B cell (primary cell): ENCODE data around the gene KDELR1. TPM values are rescaled to one million over a fixed set of nuclear protein-coding genes. Genes with fewer than 3 reads are reported as not detected.

Source experiments
- ATAC-seq: fragments of 200-7000 bp; cut with Tn5 transposase; one replicate; pipeline ENCODE4 v1.10.0; 2021; ENCODE audit warnings: low read depth, mild to moderate bottlenecking, moderate number of reproducible peaks, moderate library complexity
- CTCF ChIA-PET: fragments of 350-600 bp; sonication (Branson Sonifier 250); formaldehyde crosslinking; loops from one replicate; lab custom pipeline; 2021; ENCODE audit warnings: antibody characterized with exemption, inconsistent platforms; lab: Charles Lee
- POLR2A ChIA-PET: fragments of 350-600 bp; sonication (Branson Sonifier 250); formaldehyde crosslinking; loops from one replicate; lab custom pipeline; 2021; ENCODE audit warnings: antibody characterized with exemption; lab: Charles Lee
- DNase-seq: peaks from one replicate; pipeline ENCODE4 v3.0.0; 2013
- H2AFZ ChIP-seq: 2 replicates; pipeline ENCODE4 v1.6.1; 2012; ENCODE audit warnings: mild to moderate bottlenecking, low read depth, low read length; ENCODE audit not compliant: insufficient read depth, poor library complexity, severe bottlenecking
- H3K27ac ChIP-seq, 2 donors: 1 replicate in 1 of 2; 2 replicates in 1 of 2; pipeline ENCODE4 v1.5.1; 2012 to 2013; ENCODE audit warnings: low read length in 2 of 2, mild to moderate bottlenecking in 2 of 2, moderate library complexity in 1 of 2
- H3K27me3 ChIP-seq, 4 experiments: fragments of 200-600 bp in 1 of 4; sonication (generic) in 1 of 4; replicated peaks in 1 of 4; 1 replicate in 2 of 4; 2 replicates in 2 of 4; pipeline versions ENCODE4 v1.6.1 to v1.7.0; 2013 to 2016; ENCODE audit warnings: low read length in 3 of 4, mild to moderate bottlenecking in 2 of 4, mixed read lengths in 1 of 4, moderate library complexity in 1 of 4; ENCODE audit not compliant: insufficient read depth in 4 of 4, control insufficient read depth in 3 of 4; ENCODE audit errors: control extremely low read depth in 1 of 4
- H3K36me3 ChIP-seq, 2 experiments: replicated peaks in 1 of 2; 1 replicate in 1 of 2; 2 replicates in 1 of 2; pipeline versions ENCODE4 v1.6.1 to v1.7.1; 2013; ENCODE audit warnings: low read length in 1 of 2; ENCODE audit not compliant: insufficient read depth in 2 of 2, control insufficient read depth in 1 of 2; ENCODE audit errors: control extremely low read depth in 1 of 2, extremely low read depth in 1 of 2
- H3K4me1 ChIP-seq, 2 donors: fragments of 200-600 bp in 1 of 2; sonication (generic) in 1 of 2; 1 replicate in 1 of 2; 2 replicates in 1 of 2; pipeline versions ENCODE4 v1.5.1 to v1.6.1; 2013 to 2017; ENCODE audit warnings: low read length in 2 of 2; ENCODE audit not compliant: control insufficient read depth in 2 of 2, insufficient read depth in 2 of 2
- H3K4me2 ChIP-seq: replicated peaks from 2 replicates; pipeline ENCODE3; 2012; ENCODE audit warnings: mild to moderate bottlenecking, low read depth, low read length; ENCODE audit not compliant: poor library complexity, severe bottlenecking
- H3K4me3 ChIP-seq, 5 experiments: fragments of 200-600 bp in 1 of 5; sonication (generic) in 1 of 5; 1 replicate in 3 of 5; 2 replicates in 2 of 5; pipeline versions ENCODE4 v1.5.1 to v1.7.0; 2011 to 2016; ENCODE audit warnings: low read length in 4 of 5, mild to moderate bottlenecking in 4 of 5, low read depth in 2 of 5, control low read depth in 1 of 5, moderate library complexity in 1 of 5; ENCODE audit not compliant: insufficient read depth in 1 of 5; ENCODE audit errors: control extremely low read depth in 1 of 5, extremely low read depth in 1 of 5
- H3K79me2 ChIP-seq: fragments of 200-600 bp; sonication (generic); one replicate; pipeline ENCODE4 v1.6.0; 2016; ENCODE audit warnings: low read length; ENCODE audit not compliant: control insufficient read depth, insufficient read depth
- H3K9ac ChIP-seq: fragments of 200-600 bp; sonication (generic); 2 replicates; pipeline ENCODE4 v1.6.1; 2017; ENCODE audit warnings: mild to moderate bottlenecking, low read length, moderate library complexity
- H3K9me3 ChIP-seq, 3 donors: one replicate each; pipeline versions ENCODE4 v1.6.1 to v1.7.1; 2013; ENCODE audit warnings: low read length in 2 of 3; ENCODE audit not compliant: control insufficient read depth in 2 of 3, insufficient read depth in 1 of 3; ENCODE audit errors: control extremely low read depth in 1 of 3
- H4K20me1 ChIP-seq: 2 replicates; pipeline ENCODE4 v1.6.0; 2012; ENCODE audit warnings: mild to moderate bottlenecking, low read length; ENCODE audit not compliant: insufficient read depth, control insufficient read depth, poor library complexity, severe bottlenecking
- H3K27ac Mint-ChIP-seq: one replicate; pipeline ENCODE4 v1.8.0; 2021; ENCODE audit warnings: mixed read lengths
- H3K27me3 Mint-ChIP-seq: one replicate; pipeline ENCODE4 v1.8.0; 2021; ENCODE audit warnings: mixed read lengths
- H3K4me1 Mint-ChIP-seq: one replicate; pipeline ENCODE4 v1.8.0; 2021; ENCODE audit warnings: mixed read lengths
- H3K4me3 Mint-ChIP-seq: one replicate; pipeline ENCODE4 v1.8.0; 2021; ENCODE audit warnings: mixed read lengths
- H3K9me3 Mint-ChIP-seq: one replicate; pipeline ENCODE4 v1.8.0; 2022; ENCODE audit warnings: mixed read lengths; ENCODE audit not compliant: insufficient read depth
- CTCF ChIP-seq: fragments of 200-600 bp; IDR thresholded peaks from one replicate; pipeline ENCODE4 v1.8.0; 2022; ENCODE audit warnings: antibody characterized with exemption, mild to moderate bottlenecking
- EZH2 ChIP-seq: IDR thresholded peaks from 2 replicates; pipeline ENCODE4 v1.6.1; 2012; ENCODE audit warnings: borderline replicate concordance, low read depth, mild to moderate bottlenecking, moderate library complexity, low read length; ENCODE audit not compliant: insufficient read depth, poor library complexity, severe bottlenecking
- WGBS: methylation state at CpG from one replicate; pipeline ENCODE4 v1.1.5; 2013; ENCODE audit warnings: missing lambda C conversion rate; ENCODE audit not compliant: insufficient coverage; 5-methylcytosine and 5-hydroxymethylcytosine counted together
- intact Hi-C: fragments of 100-400 bp; cut with micrococcal nuclease; formaldehyde crosslinking; loops from one replicate; pipeline ENCODE4 v1.10.0; 2022
- polyA plus RNA-seq: library from polyadenylated mRNA; depleted of rRNA; stranded (reverse); fragments of >200 nt; gene quantifications from 2 replicates; pipeline ENCODE4 v1.2.3, GENCODE V29; 2012
- total RNA-seq, 2 donors: library from RNA; stranded (reverse); fragments of 120-200 nt in 1 of 2; gene quantifications; 1 replicate in 1 of 2; 2 replicates in 1 of 2; pipeline versions ENCODE4 v1.2.3 to v1.2.4, GENCODE V29; 2013 to 2022

Gene KDELR1
- total and polyA plus RNA-seq, 2 donors (not counting 1 experiment from before 2014, with no cell fraction given) = 33.3 to 62.7 TPM

GRCh38 chr19:48418317-48419064, 27.1 kb upstream of the KDELR1 start:
- Histone ChIP-seq H2AFZ (peak overlapping the region; percentile 52), H3K79me2 (no peaks in the 10 kb centered on the region), H3K36me3 (no peaks in the 10 kb centered on the region), H3K27me3 (peaks cover 0 to 47% (median 10%) of the 10 kb centered on the region in 4 experiments), H3K4me2 (peak overlapping the region; percentile 70), H3K4me1 (peaks cover 16 to 19% of the 10 kb centered on the region in 2 donors), H4K20me1 (no peaks in the 10 kb centered on the region), H3K27ac (no peak overlapping the region), H3K9ac (peak overlapping the region; percentile 44), H3K9me3 (peaks cover 0 to 20% (median 0%) of the 10 kb centered on the region in 3 donors), H3K4me3 (peak overlapping the region in 1 of 5 experiments; percentile 43)
- ChIA-PET POLR2A (interaction anchor here (1.0 kb wide), 1 partner anchor 27 kb away, joined by 5 read pairs; the partner anchor contains the start of gene KDELR1), CTCF (interaction anchor here (0.6 to 1.3 kb wide), 3 partner anchors 27 to 1529 kb away, joined by 3 to 7 read pairs (median 3); partner anchors contain the start of gene KDELR1)
- H3K9me3 Mint-ChIP-seq = no peaks in the 10 kb centered on the region
- H3K27me3 Mint-ChIP-seq = peaks cover 39% of the 10 kb centered on the region
- ATAC-seq (no peak), DNase-seq (peak; percentile 33)
- H3K4me1 Mint-ChIP-seq = peaks cover 24% of the 10 kb centered on the region
- 72% methylated on average over 6 of the region's 6 CpGs for WGBS
- peak overlapping the region; percentile 10 for H3K27ac Mint-ChIP-seq
- H3K4me3 Mint-ChIP-seq = peak overlapping the region; percentile 90
- intact Hi-C loops = loop anchor here (1.0 kb wide), 1 partner anchor 27 kb away; the partner anchor contains the start of gene GRWD1
- TF ChIP-seq EZH2 (no peak), CTCF (no peak)

GRCh38 chr19:48417421-48417820, 26.1 kb upstream of the KDELR1 start:
- no peak for ATAC-seq
- H3K4me1 ChIP-seq = peaks cover 16 to 19% of the 10 kb centered on the region in 2 donors
- H3K4me3 ChIP-seq = no peak overlapping the region
- H3K27me3 ChIP-seq = peaks cover 0 to 44% (median 10%) of the 10 kb centered on the region in 4 experiments
- H3K27ac ChIP-seq = no peak overlapping the region
- peak; percentile 18 for DNase-seq
- peaks cover 35% of the 10 kb centered on the region for H3K27me3 Mint-ChIP-seq
- H3K9me3 Mint-ChIP-seq = no peaks in the 10 kb centered on the region
- peak overlapping the region; percentile 1 for H3K4me3 Mint-ChIP-seq
- H3K9ac ChIP-seq = no peak overlapping the region
- H3K27ac Mint-ChIP-seq = no peak overlapping the region
- intact Hi-C loops = no loop called here
- ChIA-PET CTCF (interaction anchor here (1.3 kb wide), 1 partner anchor 26 kb away, joined by 7 read pairs; the partner anchor contains the start of gene KDELR1), POLR2A (interaction anchor here (0.6 kb wide), 2 partner anchors 17 to 91 kb away, joined by 4 to 5 read pairs; no protein-coding TSS in a partner anchor)
- H3K9me3 ChIP-seq = peaks cover 0 to 20% (median 0%) of the 10 kb centered on the region in 3 donors
- 85% methylated on average over 7 of the region's 7 CpGs for WGBS
- no peaks in the 10 kb centered on the region for H3K79me2 ChIP-seq
- H3K4me1 Mint-ChIP-seq = peaks cover 22% of the 10 kb centered on the region
- no peak overlapping the region for H2AFZ ChIP-seq
- H3K36me3 ChIP-seq = no peaks in the 10 kb centered on the region
- no peaks in the 10 kb centered on the region for H4K20me1 ChIP-seq
- no peak for TF ChIP-seq EZH2
- no peak overlapping the region for H3K4me2 ChIP-seq
